Endodermal cell (in vitro differentiated cells): Measurements from ENCODE around the gene LASP1NB.

Source experiments
- DNase-seq: peaks from one replicate; pipeline ENCODE4 v3.0.0-alpha.2; 2017
- H3K27ac ChIP-seq: 2 replicates; pipeline ENCODE4 v1.5.1; 2013; ENCODE audit warnings: mild to moderate bottlenecking, low read depth, low read length, moderate library complexity
- H3K27me3 ChIP-seq: 2 replicates; pipeline ENCODE4 v1.6.1; 2013; ENCODE audit warnings: mild to moderate bottlenecking, low read length, moderate library complexity; ENCODE audit not compliant: insufficient read depth, control insufficient read depth, poor library complexity, severe bottlenecking
- H3K36me3 ChIP-seq: 2 replicates; pipeline ENCODE4 v1.7.0; 2013; ENCODE audit warnings: mild to moderate bottlenecking, low read length, moderate library complexity; ENCODE audit not compliant: control insufficient read depth, insufficient read depth
- H3K4me1 ChIP-seq: one replicate; pipeline ENCODE4 v1.7.0; 2013; ENCODE audit warnings: low read length; ENCODE audit not compliant: control insufficient read depth, insufficient read depth
- H3K4me3 ChIP-seq: 2 replicates; pipeline ENCODE4 v1.5.1; 2013; ENCODE audit warnings: mild to moderate bottlenecking, low read length, moderate library complexity
- H3K9ac ChIP-seq: 2 replicates; pipeline ENCODE4 v1.6.1; 2013; ENCODE audit warnings: mild to moderate bottlenecking, low read length, moderate library complexity; ENCODE audit not compliant: poor library complexity, severe bottlenecking; ENCODE audit errors: extremely low read depth
- H3K9me3 ChIP-seq: 2 replicates; pipeline ENCODE4 v1.6.1; 2013; ENCODE audit warnings: mild to moderate bottlenecking, low read length, moderate library complexity; ENCODE audit not compliant: control insufficient read depth
- H3K27ac Mint-ChIP-seq: 2 replicates; pipeline ENCODE4 v1.8.0; 2020; ENCODE audit warnings: mixed read lengths
- H3K27me3 Mint-ChIP-seq: 2 replicates; pipeline ENCODE4 v1.8.0; 2021; ENCODE audit warnings: mild to moderate bottlenecking, mixed read lengths; ENCODE audit not compliant: insufficient read depth
- H3K36me3 Mint-ChIP-seq: 2 replicates; pipeline ENCODE4 v1.8.0; 2020; ENCODE audit warnings: low read depth, mixed read lengths
- H3K4me1 Mint-ChIP-seq: 2 replicates; pipeline ENCODE4 v1.8.0; 2020; ENCODE audit warnings: mixed read lengths
- H3K4me3 Mint-ChIP-seq: 2 replicates; pipeline ENCODE4 v1.8.0; 2020; ENCODE audit warnings: mild to moderate bottlenecking, moderate library complexity, mixed read lengths
- H3K9me3 Mint-ChIP-seq: 2 replicates; pipeline ENCODE4 v1.8.0; 2020; ENCODE audit warnings: mild to moderate bottlenecking, mixed read lengths
- CTCF ChIP-seq: fragments of 200-600 bp; sonication (generic); conservative IDR thresholded peaks from 2 replicates; pipeline ENCODE4 v1.5.0; 2021; ENCODE audit warnings: antibody characterized with exemption, mild to moderate bottlenecking
- WGBS, 2 experiments: methylation state at CpG; one replicate each; pipeline versions ENCODE4 v1.1.5 to v1.1.7; 2013; ENCODE audit warnings: missing lambda C conversion rate in 2 of 2, mixed read lengths in 1 of 2; ENCODE audit not compliant: insufficient coverage in 1 of 2, insufficient read length in 1 of 2; 5-methylcytosine and 5-hydroxymethylcytosine counted together

The LASP1NB gene

DNA sequence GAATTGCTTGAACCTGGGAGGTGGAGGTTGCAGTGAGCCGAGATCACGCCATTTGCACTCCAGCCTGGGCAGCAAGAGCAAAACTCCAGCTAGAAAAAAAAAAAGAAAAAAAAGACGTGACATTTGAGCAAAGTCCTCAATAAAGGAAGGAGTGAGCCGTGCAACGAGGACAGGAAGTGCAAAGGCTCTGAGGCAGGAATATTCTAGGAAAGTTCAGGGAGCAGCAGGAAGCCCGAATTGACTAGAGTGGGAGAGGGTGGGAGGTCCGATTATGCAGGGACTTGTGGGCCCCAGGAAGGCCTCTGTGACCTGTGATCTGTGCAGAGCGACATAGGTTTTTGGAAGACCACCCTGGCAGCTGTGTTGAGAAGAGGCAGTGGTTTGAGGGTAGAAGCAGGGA, 8.6 kb upstream of the LASP1NB start:
- Mint-ChIP-seq H3K27ac (peak overlapping the region; percentile 71), H3K9me3 (no peaks in the 10 kb centered on the region), H3K4me3 (no peak overlapping the region), H3K4me1 (peaks cover 5% of the 10 kb centered on the region), H3K36me3 (peaks cover 68% of the 10 kb centered on the region), H3K27me3 (no peaks in the 10 kb centered on the region)
- 74 to 84% methylated on average over 5 to 8 of the region's 8 CpGs for WGBS, 2 experiments
- Histone ChIP-seq H3K9me3 (no peaks in the 10 kb centered on the region), H3K27ac (no peak overlapping the region), H3K4me3 (no peak overlapping the region), H3K9ac (no peak overlapping the region), H3K4me1 (peaks cover 5% of the 10 kb centered on the region), H3K27me3 (no peaks in the 10 kb centered on the region), H3K36me3 (peaks cover 82% of the 10 kb centered on the region)
- DNase-seq: no peak
- TF ChIP-seq CTCF: no peak

- H3K27me3 ChIP-seq: no peaks in the 10 kb centered on the region
- peak overlapping the region; percentile 71 for H3K27ac Mint-ChIP-seq
- TF ChIP-seq CTCF: peak; percentile 40
- no peak overlapping the region for H3K4me3 Mint-ChIP-seq
- no peaks in the 10 kb centered on the region for H3K27me3 Mint-ChIP-seq
- no peak overlapping the region for H3K27ac ChIP-seq
- no peak overlapping the region for H3K9ac ChIP-seq
- H3K4me1 Mint-ChIP-seq: peaks cover 9% of the 10 kb centered on the region
- peaks cover 82% of the 10 kb centered on the region for H3K36me3 ChIP-seq
- no peak overlapping the region for H3K4me3 ChIP-seq
- WGBS, 2 experiments: 90 to 95% methylated on average over 2 to 3 of the region's 3 CpGs
- H3K36me3 Mint-ChIP-seq: peaks cover 66% of the 10 kb centered on the region
- H3K9me3 Mint-ChIP-seq: no peaks in the 10 kb centered on the region
- H3K4me1 ChIP-seq: peaks cover 5% of the 10 kb centered on the region
- H3K9me3 ChIP-seq: no peaks in the 10 kb centered on the region
- no peak for DNase-seq
These were observed 8.2 kb upstream of the LASP1NB start for GRCh38 chr17:38917259-38917658.

GRCh38 chr17:38918129-38918913, 7.1 kb upstream of the LASP1NB start:
- no peak overlapping the region for H3K27ac ChIP-seq
- peaks cover 9% of the 10 kb centered on the region for H3K4me1 ChIP-seq
- no peak overlapping the region for H3K4me3 Mint-ChIP-seq
- no peaks in the 10 kb centered on the region for H3K9me3 ChIP-seq
- no peaks in the 10 kb centered on the region for H3K27me3 Mint-ChIP-seq
- no peaks in the 10 kb centered on the region for H3K9me3 Mint-ChIP-seq
- H3K36me3 ChIP-seq: peaks cover 73% of the 10 kb centered on the region
- DNase-seq: peak; percentile 83
- TF ChIP-seq CTCF: peak; percentile 61
- H3K27me3 ChIP-seq: no peaks in the 10 kb centered on the region
- H3K4me1 Mint-ChIP-seq: peaks cover 10% of the 10 kb centered on the region
- WGBS, 2 experiments: 95% methylated on average over 35 to 37 of the region's 37 CpGs
- H3K4me3 ChIP-seq: no peak overlapping the region
- peaks cover 64% of the 10 kb centered on the region for H3K36me3 Mint-ChIP-seq
- H3K27ac Mint-ChIP-seq: peak overlapping the region; percentile 76
- H3K9ac ChIP-seq: no peak overlapping the region
